NCI-H2227 (cell line): ENCODE measurements around the gene SFXN4.
A peak's percentile ranks its signal among the peaks of the same experiment; 100 is the strongest.
"Not testable (repeated sequence)": the region's sequence is repeated elsewhere in the genome, so short reads cannot be mapped to it uniquely, and the experiment has no call there.

Experiments
- DNase-seq: peaks from one replicate; lab custom pipeline; 2025; ENCODE audit not compliant: unreplicated experiment; lab: John Stamatoyannopoulos, UW

SFXN4 gene

DNA sequence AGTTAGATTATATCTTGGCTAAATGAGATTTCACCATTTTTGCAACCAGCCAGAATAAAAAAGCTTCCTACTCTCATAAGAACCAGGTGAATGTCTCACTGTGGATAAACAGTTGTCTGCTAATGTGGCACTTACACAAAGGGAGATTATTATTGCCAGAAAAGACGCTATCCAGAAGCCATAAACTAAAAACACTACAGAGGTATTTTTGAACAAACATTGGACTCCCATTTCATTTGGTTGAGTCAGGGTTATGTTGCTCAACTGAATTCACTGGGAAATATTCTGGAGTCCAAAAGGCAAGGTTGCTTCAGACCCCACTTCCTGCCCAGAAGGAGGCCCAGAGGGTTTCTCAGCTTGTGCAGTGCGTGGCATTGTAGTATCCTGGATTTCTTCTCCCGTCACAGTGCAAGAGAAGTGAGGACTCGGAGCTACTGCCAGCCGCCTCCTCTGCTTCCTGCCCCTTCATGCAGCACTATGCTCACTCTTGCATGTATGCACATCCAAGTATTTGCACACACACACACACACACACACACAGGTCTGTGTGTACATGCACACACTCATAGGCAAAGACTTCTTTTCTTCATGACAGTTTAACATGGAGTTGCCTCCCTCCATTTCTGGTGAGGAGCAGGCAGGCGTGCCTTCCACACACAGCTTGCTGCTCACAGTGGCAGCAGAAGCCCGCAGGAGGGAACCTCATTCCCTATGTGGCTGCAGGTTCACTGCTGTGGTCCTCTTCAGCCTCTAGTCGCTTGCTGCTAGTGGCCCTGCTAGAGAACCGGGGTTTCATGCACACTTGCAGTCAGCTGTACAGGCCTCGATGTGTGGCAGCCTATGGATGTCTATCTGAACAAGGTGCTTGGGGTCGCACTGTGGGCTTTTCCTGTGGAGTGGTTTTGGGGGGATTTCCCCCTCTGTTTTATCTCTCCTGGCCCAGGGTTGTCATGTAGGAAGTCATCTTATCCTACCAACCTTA lies 51.5 kb downstream of the SFXN4 start:
- no peak for DNase-seq

DNA sequence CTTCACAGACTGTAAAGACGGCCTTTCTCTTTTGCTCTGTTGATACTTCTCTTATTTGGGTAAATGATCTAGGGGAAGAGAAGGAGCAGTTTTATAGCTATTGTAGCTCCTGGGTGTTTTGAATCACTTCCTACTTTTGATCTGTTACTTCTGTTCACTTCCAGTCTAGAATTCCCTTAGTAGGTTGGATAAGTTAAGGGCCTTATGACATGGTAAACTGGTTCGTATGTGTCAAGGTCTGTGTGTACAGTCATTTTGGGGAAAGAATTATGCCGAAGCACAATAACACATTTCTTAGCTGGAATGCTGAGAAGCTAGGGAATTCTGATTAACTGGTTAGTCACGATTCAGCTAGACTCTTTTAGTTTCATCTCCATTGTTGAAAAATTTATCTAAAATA lies 53.5 kb downstream of the SFXN4 start:
- DNase-seq, result no peak

DNA sequence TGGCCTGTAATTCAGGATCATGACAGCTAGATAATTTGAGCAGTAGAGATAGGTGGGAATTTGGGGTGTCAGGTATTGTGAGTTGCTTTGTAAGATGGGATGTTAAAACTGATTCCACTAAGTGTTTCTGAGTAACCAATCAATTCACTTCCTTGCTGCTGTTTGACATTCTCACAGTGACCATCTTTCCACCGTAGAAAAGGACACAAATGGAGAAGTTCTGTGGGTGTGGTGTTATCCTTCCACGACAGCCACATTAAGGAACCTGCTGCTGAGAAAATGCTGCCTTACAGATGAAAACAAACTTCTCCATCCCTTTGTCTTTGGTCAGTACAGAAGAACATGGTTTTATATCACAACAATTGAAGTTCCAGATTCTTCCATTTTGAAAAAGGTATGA lies 57.7 kb downstream of the SFXN4 start:
- DNase-seq, result not testable (repeated sequence)

DNA sequence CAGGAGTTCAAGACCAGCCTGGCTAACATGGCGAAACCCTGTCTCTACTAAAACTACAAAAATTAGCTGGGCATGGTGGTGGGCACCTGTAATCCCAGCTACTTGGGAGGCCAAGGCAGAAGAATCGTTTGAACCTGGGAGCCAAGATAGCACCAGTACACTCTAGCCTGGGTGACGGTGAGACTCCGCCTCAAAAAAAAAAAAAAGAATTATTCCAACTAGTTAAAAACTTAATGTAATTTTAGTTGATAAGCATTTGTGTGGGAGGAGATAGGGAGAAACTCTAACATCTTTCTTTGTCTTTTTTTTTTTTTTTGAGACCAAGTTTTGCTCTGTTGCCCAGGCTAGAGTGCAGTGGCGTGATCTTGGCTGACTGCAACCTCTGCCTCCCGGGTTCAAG lies 58.4 kb downstream of the SFXN4 start:
- DNase-seq, result not testable (repeated sequence)

DNA sequence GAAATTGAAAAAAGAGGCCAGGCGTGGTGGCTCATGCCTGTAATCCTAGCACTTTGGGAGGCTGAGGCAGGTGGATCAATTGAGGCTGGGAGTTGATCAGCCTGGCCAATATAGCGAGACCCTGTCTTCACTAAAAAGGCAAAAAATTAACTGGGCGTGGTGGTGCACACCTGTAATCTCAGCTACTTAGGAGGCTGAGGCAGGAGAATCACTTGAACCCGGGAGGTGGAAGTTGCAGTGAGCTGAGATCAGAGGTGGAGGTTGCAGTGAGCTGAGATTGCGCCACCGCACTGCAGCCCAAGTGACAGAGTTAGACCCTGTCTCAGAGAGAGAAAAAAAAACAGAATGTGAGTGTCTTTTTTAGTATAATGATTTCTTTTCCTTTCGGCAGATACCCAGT lies 59.6 kb downstream of the SFXN4 start:
- DNase-seq, result not testable (repeated sequence)

DNA sequence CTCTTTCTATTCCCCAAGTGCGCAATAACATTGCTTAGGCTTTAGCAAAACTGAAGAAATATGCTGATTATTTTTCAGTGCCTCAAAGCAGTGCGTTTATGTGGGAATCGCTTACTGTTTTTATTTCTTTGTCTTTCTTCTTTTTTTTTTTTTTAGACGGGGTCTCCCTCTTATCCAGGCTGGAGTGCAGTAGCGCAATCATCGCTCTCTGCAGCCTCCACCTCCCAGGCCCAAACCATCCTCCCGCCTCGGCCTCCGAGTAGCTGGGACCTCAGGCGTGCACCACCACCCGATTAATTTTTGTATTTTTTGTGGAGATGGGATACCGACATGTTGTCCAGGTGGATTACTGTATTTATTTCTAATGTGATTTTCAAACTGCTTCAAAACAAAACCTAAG lies 60.4 kb downstream of the SFXN4 start:
- no peak for DNase-seq

DNA sequence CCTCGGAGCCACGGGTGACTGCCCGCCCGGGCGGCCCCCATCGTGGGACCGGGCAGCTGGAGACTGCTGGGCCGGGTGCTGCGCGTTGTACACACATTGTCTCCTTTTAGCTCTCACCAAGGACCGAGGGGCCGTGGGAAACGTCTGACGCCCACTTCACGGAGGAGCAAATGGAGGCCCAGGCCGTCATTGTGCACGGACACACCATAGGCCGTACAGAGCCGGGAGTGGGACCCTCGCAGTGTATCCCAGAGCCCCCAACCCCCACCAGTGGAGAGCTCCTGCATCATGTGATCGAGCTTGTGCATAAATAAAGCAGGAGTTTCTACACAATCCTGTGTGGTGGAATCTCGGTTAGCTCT lies 60.9 kb downstream of the SFXN4 start:
- DNase-seq, result peak; percentile 37

DNA sequence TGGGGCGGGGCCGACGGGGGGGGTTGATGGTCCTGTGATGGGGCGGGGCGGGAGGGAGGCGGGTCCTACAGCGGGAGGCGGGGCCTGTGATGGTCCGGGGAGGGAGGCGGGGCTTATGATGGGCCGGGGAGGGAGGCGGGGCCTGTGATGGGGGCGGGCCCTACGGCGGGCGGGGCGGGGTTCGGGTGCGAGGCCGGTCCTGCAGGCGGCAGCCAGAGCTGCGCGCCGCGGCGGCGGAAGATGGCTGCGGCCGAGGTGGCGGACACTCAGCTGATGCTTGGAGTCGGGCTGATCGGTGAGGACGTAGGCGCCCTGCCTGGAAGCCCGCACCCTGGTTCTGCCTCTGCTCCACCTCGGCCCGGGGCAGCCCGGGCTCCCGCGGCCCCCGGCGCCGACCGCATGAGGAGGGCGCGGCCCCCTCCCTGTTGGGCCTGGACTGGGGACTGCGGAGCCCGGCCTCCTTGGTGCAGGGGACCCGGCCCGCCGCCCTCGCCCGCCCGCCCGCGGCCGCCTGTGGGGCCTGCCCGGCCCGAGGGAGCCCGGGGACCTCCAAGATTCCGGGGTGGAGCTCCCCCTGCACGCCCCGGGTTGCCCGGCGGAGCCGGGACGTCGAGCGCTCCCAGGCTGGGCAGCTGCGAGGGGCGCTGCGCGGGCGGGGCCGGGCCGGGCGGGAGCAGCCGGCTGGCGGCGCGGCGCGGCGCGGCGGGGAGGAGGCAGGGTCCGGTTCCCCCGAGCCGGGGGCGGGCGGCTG lies 61.4 kb downstream of the SFXN4 start, which contains the start of gene DENND10:
Gene DENND10, plus strand, starts transcription at position 211 of the 751 bp plus-strand sequence. Its CDS starts 30 bp downstream, at position 241.
- peak; percentile 66 for DNase-seq

DNA sequence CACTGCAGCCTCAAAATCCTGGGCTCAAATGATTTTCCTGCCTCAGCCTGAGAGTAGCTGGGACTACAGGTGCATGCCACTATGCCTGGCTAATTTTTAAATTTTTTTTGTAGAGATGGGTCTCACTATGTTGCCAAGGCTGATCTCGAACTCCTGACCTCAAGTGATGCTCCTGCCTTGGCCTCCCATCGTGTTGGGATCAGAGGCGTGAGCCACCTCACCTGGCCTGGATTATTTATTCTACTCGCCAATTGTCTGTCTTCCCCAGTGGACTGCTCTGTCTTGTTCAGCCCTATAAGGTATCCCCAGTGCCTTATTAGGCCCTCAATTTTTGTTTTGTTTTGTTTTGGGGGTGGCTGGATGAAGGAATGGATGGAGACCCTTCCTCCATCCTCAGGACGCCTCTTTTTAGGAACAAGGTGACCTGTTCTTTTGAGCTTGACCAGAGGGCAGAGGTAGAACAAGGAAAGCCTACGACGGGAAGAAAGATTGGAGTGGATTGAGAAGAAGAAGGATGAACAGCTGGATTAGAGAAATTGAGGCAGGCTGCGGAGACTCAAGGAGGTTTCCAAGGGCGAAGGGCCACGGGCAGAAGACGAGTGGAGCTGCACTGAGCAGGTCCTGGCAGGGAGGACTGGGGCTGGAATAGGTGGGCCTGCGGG lies 62.1 kb downstream of the SFXN4 start:
- no peak for DNase-seq

DNA sequence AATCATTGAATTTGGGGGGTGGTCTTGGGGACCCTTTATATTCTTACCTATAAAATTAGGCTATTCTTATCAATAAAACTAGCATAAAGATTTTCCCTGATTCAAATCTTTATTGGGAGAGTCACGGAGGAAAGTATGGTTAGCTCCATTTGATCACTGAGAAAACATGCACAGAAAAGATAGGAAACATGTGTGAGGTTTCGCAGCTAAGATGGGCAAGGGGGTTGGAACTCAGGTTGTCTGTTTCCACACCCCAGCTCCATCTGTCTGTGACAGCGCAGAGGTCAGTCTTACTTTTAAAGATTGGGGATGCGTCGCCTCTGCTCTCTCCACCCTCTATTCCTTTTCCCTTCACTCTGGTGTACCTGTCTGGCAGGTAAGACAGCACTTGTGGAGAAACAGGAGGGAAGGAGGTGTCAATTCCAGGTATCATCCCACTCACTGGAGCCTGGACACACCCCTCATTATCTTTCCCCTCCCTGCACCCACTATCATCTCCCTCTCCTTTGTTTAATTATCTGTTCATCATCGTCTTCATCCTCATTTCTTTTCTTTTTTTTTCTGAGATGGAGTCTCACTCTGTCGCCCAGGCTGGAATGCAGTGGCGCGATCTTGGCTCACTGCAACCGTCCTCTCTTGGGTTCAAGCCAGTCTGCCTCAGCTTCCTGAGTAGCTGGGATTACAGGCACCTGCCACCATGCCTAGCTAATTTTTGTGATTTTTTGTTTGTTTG lies 64.0 kb downstream of the SFXN4 start:
- DNase-seq, result no peak

DNA sequence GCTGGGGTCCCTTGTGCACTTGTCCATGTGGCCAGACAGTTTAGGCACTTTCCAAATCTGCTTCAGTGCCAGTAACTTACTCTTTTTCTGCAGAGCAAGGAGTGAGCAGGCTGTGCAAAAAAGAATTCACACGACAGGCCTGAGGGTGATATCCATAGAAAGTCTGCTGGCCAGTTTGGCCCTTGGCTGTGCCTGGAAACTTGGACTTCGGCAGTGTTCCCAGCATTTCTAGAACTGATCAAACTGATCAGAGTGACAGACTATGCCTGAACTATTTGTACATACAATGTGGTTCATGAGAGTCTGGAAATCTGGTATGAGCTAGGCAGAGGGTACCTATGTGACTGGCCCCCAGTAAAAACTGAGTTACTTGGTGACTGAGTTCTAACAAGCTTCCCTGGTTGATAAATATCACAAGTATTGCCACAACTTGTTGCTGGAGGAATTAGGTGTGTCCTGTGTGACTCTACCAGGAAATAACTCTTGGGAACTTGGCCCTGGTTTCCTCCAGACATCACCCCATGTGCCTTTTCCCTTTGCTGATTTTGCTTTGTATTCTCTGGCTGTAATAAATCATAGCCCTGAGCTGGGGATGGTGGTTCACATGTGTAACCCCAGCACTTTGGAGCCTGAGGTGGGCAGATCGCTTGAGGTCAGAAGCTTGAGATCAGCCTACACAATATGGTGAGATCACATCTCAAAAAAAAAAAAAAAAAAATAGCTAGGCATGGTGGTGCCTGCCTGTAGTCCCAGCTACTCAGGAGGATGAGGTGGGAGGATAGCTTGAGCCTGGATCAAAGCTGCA lies 64.9 kb downstream of the SFXN4 start:
- no peak for DNase-seq

DNA sequence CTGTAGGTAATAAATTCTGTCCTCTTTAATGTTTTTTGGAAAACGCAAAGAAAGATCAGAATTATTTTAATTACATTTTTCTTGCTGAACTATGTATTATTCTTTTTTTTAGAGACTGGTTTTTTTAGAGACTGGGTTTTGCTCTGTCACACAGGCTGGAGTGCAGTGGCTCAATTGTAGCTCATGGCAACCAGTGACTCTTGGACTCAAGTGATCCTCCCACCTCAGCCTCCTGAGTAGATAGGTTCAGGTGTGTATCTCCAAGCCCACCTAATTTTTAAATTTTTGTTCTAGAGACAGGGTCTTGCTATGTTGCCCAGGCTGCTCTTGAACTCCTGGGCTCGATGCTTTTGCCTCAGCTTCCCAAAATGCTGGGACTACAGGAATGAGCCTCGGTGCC lies 66.9 kb downstream of the SFXN4 start:
- no peak for DNase-seq

DNA sequence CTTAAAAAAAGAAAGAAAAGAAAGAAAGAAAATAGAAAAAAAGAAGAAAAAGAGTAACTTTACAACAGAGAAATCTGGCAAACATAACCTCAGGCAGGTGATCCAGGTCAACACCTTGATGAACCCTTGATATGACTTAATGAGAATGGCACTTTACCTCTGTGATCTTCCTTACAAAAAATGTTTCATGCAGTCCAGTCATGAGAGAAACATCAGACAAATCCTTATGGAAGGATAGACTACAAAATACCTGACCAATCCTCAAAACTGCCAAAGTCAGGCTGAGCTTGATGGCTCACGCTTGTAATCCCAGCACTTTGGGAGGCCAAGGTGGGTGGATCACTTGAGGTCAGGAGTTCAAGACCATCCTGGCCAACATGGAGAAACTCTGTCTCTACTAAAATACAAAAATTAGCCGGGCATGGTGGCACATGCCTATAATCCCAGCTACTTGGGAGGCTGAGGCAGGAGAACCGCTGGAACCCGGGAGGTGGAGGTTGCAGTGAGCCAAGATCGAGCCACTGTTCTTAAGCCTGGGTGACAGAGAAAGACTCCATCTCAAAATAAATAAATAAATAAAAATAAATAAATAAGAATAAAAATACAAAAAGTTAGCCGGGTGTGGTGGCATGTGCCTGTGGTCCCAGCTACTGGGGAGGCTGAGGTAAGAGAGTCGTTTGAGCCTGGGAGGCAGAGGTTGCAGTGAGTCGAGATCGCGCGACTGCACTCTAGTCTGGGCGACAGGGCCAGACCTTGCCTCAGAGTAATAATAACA lies 68.7 kb downstream of the SFXN4 start:
- DNase-seq, result not testable (repeated sequence)

DNA sequence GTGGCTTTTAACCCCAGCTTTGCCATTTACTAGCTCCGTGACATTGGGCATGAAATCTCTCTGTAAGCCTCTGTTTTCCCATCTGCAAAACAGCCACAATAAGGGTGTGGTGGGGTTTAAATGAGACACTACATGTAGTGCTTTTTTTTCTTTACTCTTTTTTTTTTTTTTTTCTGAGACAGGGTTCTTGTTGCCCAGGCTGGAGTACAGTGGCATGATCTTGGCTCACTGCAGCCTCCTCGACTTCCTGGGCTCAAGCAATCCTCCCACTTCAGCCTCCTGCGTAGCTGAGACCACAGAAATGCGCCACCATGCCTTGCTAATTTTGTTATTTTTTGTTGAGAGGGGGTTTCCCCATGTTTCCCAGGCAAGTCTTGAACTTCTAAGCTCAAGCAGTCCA lies 69.9 kb downstream of the SFXN4 start:
- DNase-seq, result no peak

DNA sequence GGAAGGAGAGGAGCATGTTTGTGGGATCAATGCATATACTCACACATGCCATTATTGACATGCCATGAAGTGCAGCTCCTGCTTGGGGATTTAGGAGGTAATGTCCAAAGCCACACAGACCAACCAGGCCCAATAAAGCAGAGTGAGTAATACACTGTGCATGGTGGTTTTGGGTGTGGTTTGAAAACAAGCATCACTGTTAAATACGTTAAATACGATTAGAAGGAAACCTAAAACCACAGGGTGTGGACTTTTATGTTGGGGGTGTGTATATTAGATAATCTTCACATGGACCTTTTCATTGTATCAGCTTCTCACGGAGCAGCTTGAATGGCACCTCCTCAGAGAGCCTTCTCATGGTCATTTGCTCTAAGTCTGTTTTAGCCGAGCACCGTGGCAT lies 74.5 kb downstream of the SFXN4 start:
- DNase-seq, result no peak
